Caco-2 (cell line): ENCODE data around the gene RPLP2. TPM values are rescaled to one million over a fixed set of nuclear protein-coding genes. Genes with fewer than 3 reads are reported as not detected.

Source experiments
- BruUV-seq: library from RNA; stranded (reverse); fragments of 400-500 nt; replicated peaks from 2 replicates; lab custom pipeline; 2021; lab: Mats Ljungman, UMichigan
- CTCF ChIA-PET: fragments of 300-600 bp; sonication (Branson Sonifier 250); formaldehyde crosslinking; loops from one replicate; lab custom pipeline; 2022; ENCODE audit warnings: antibody characterized with exemption; lab: Charles Lee
- POLR2A ChIA-PET: fragments of 300-600 bp; sonication (Branson Sonifier 250); formaldehyde crosslinking; loops from one replicate; lab custom pipeline; 2022; ENCODE audit warnings: antibody characterized with exemption; lab: Charles Lee
- DNase-seq, 2 experiments: peaks; one replicate each; pipeline versions ENCODE4 v3.0.0 to v3.0.0-alpha.2; 2020 to 2022
- H3K27me3 ChIP-seq: replicated peaks from 2 replicates; pipeline ENCODE4 v1.6.0; 2011; ENCODE audit warnings: low read length; ENCODE audit not compliant: control insufficient read depth, insufficient read depth
- H3K36me3 ChIP-seq: 2 replicates; pipeline ENCODE4 v1.5.1; 2011; ENCODE audit warnings: low read length; ENCODE audit not compliant: control insufficient read depth, insufficient read depth
- H3K4me1 ChIP-seq: fragments of 250-450 bp; sonication (Bioruptor Pico); 2 replicates; pipeline ENCODE4 v1.5.1; 2020; ENCODE audit warnings: mild to moderate bottlenecking
- H3K4me3 ChIP-seq: 2 replicates; pipeline ENCODE4 v1.5.1; 2011; ENCODE audit warnings: low read depth, mild to moderate bottlenecking, control low read depth, low read length
- H3K9me3 ChIP-seq: fragments of 250-450 bp; sonication (Bioruptor Pico); 2 replicates; pipeline ENCODE4 v1.5.1; 2020; ENCODE audit warnings: mild to moderate bottlenecking, moderate library complexity
- H3K27ac Mint-ChIP-seq: one replicate; pipeline ENCODE4 v1.8.0; 2022; ENCODE audit warnings: mixed read lengths; ENCODE audit not compliant: unreplicated experiment
- H3K27me3 Mint-ChIP-seq: one replicate; pipeline ENCODE4 v1.8.0; 2022; ENCODE audit warnings: mixed read lengths; ENCODE audit not compliant: insufficient read depth, unreplicated experiment
- H3K36me3 Mint-ChIP-seq: one replicate; pipeline ENCODE4 v1.8.0; 2022; ENCODE audit warnings: mild to moderate bottlenecking, mixed read lengths; ENCODE audit not compliant: insufficient read depth, unreplicated experiment
- H3K4me1 Mint-ChIP-seq: one replicate; pipeline ENCODE4 v1.8.0; 2022; ENCODE audit warnings: low read depth, mixed read lengths; ENCODE audit not compliant: unreplicated experiment
- H3K4me3 Mint-ChIP-seq: one replicate; pipeline ENCODE4 v1.8.0; 2022; ENCODE audit warnings: mild to moderate bottlenecking, moderate library complexity, mixed read lengths; ENCODE audit not compliant: unreplicated experiment
- H3K9me3 Mint-ChIP-seq: one replicate; pipeline ENCODE4 v1.8.0; 2022; ENCODE audit warnings: mixed read lengths; ENCODE audit not compliant: unreplicated experiment
- intact Hi-C: fragments of 100-400 bp; cut with micrococcal nuclease; formaldehyde crosslinking; loops from one replicate; pipeline ENCODE4 v1.10.0; 2022; ENCODE audit not compliant: unreplicated experiment
- total RNA-seq: library from RNA; stranded (reverse); gene quantifications from 2 replicates; pipeline ENCODE4 v1.2.3, GENCODE V29; 2022
- TF ChIP-seq, protein P1 (sequence below), 2 experiments: fragments of 200-600 bp in 1 of 2; IDR thresholded peaks; 1 replicate in 1 of 2; 2 replicates in 1 of 2; pipeline versions ENCODE4 v1.5.1 to v1.8.0; 2011 to 2022; ENCODE audit warnings: antibody characterized with exemption in 1 of 2, control low read depth in 1 of 2, inconsistent platforms in 1 of 2, low read depth in 1 of 2, low read length in 1 of 2, mild to moderate bottlenecking in 1 of 2, moderate library complexity in 1 of 2; ENCODE audit not compliant: insufficient read depth in 1 of 2, severe bottlenecking in 1 of 2, unreplicated experiment in 1 of 2

Gene RPLP2
- total RNA-seq, 1 experiment from 2014 or later, result 2,622 TPM

DNA sequence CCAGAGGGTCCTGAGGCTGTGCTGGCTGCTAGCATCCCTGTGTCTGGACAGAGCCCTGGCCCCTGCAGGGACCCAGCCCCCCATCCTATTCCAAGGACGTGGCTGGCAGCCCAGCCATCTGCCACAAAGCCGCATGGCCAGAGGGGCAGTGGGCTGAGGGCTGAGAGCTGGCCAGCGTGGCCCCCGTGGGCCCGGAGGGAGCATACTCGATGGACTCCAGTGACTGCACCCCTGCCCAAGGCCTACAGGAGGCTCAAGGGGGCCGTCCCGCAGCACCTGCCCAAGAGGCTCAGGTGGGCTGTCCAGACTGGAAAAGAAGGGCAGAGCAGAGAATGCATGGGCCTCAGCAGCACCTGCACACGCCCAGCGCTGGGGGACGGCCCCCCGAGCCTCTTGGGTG, 46.0 kb downstream of the RPLP2 start:
- no peak for DNase-seq
- H3K9me3 ChIP-seq, result no peaks in the 10 kb centered on the region
- POLR2A ChIA-PET, result no interaction called here
- BruUV-seq, result no TSS peak
- H3K9me3 Mint-ChIP-seq, result no peaks in the 10 kb centered on the region
- no peaks in the 10 kb centered on the region for H3K27me3 Mint-ChIP-seq
- CTCF ChIA-PET, result no interaction called here
- no peak overlapping the region for H3K4me3 Mint-ChIP-seq
- peaks cover 56% of the 10 kb centered on the region for H3K36me3 Mint-ChIP-seq
- no peaks in the 10 kb centered on the region for H3K4me1 Mint-ChIP-seq
- H3K36me3 ChIP-seq, result no peaks in the 10 kb centered on the region; the same call in 1 of the 2 replicates
- intact Hi-C loops, result no loop called here
- TF ChIP-seq, protein P1, sequence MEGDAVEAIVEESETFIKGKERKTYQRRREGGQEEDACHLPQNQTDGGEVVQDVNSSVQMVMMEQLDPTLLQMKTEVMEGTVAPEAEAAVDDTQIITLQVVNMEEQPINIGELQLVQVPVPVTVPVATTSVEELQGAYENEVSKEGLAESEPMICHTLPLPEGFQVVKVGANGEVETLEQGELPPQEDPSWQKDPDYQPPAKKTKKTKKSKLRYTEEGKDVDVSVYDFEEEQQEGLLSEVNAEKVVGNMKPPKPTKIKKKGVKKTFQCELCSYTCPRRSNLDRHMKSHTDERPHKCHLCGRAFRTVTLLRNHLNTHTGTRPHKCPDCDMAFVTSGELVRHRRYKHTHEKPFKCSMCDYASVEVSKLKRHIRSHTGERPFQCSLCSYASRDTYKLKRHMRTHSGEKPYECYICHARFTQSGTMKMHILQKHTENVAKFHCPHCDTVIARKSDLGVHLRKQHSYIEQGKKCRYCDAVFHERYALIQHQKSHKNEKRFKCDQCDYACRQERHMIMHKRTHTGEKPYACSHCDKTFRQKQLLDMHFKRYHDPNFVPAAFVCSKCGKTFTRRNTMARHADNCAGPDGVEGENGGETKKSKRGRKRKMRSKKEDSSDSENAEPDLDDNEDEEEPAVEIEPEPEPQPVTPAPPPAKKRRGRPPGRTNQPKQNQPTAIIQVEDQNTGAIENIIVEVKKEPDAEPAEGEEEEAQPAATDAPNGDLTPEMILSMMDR (IDR thresholded peaks at IDR 0.05; ENCODE audit: insufficient read depth in 1 of 2, low read depth in 1 of 2, low read length in 1 of 2, severe bottlenecking in 1 of 2, unreplicated experiment in 1 of 2), result no peak
- peaks cover 6% of the 10 kb centered on the region for H3K4me1 ChIP-seq
- H3K27ac Mint-ChIP-seq, result no peak overlapping the region
- no peaks in the 10 kb centered on the region for H3K27me3 ChIP-seq
- H3K4me3 ChIP-seq, result no peak overlapping the region

DNA sequence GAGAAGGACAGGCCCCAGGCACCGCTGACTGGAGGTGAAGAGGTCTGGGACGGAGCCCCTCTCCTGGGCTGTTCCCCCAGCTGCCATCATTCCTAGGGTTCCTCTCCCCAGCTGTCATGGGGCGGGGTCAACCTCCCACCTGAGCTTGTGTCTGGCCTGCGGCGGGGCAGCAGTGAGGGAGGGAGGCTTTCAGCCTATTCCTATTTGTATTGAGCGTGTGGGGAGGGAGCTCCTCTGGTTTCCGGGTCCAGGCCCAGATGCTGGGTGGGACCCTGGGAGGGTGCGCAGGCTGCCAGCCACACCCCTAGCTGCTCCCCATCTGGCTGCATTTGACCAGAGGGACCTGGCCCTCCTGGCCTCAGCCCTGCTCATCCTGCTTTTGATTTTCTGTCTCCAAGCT, 46.6 kb downstream of the RPLP2 start:
- intact Hi-C loops, result no loop called here
- peaks cover 58% of the 10 kb centered on the region for H3K36me3 Mint-ChIP-seq
- BruUV-seq, result no TSS peak

DNA sequence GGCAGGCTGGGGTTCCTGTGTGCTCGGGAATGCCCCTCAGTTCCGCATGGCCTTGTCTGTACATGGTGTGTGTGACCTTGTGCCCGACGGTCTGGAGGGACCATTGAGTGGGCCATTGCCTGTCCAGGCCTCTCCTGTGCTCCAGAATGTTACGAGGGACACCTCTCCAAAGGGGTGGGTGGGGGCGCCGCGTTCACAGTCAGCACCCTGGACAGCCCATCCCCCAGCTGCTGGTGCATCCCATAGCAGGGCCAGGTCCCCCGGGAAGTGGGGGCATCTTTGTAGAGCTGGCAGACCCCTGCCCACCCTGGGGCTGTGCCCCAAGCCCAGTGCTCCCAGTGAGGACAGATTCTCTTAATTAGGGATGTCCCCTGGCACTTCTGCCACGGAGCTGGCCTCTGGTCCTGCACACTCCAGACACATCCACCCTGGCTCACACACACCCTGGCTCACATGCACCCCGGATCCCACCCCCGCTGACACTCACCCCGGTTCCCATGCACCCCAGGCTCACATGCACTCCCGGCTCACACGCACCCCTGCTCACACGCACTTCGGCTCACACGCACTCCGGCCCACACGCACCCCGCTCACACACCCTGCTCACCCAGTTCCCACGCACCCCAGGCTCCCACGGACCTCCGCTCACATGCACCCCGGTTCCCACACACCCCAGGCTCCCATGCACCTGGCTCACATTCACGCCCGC, 48.4 kb downstream of the RPLP2 start:
- no peak overlapping the region for H3K4me3 ChIP-seq
- intact Hi-C loops, result no loop called here
- H3K4me1 ChIP-seq, result no peaks in the 10 kb centered on the region
- Mint-ChIP-seq H3K27me3 (no peaks in the 10 kb centered on the region), H3K4me3 (no peak overlapping the region), H3K9me3 (no peaks in the 10 kb centered on the region), H3K4me1 (no peaks in the 10 kb centered on the region), H3K36me3 (peaks cover 63% of the 10 kb centered on the region), H3K27ac (no peak overlapping the region)
- no peaks in the 10 kb centered on the region for H3K27me3 ChIP-seq
- H3K36me3 ChIP-seq, result no peaks in the 10 kb centered on the region; the same call in 1 of the 2 replicates
- H3K9me3 ChIP-seq, result no peaks in the 10 kb centered on the region
- DNase-seq, result no peak
- ChIA-PET CTCF (interaction anchor here (1.1 kb wide), 1 partner anchor 39 kb away, joined by 3 read pairs; no protein-coding TSS in a partner anchor), POLR2A (no interaction called here)
- TF ChIP-seq, protein P1 (IDR thresholded peaks at IDR 0.05; ENCODE audit: insufficient read depth in 1 of 2, low read depth in 1 of 2, low read length in 1 of 2, severe bottlenecking in 1 of 2, unreplicated experiment in 1 of 2), result no peak
- no TSS peak for BruUV-seq

More for the DNA sequence above, 46.6 kb downstream of the RPLP2 start:
- CTCF ChIA-PET, result interaction anchor here (0.6 kb wide), 1 partner anchor 8 kb away, joined by 3 read pairs; no protein-coding TSS in a partner anchor
- H3K4me3 ChIP-seq, result no peak overlapping the region
- DNase-seq, result no peak
- Mint-ChIP-seq H3K9me3 (no peaks in the 10 kb centered on the region), H3K27me3 (no peaks in the 10 kb centered on the region), H3K4me3 (no peak overlapping the region), H3K4me1 (no peaks in the 10 kb centered on the region), H3K27ac (no peak overlapping the region)
- TF ChIP-seq, protein P1 (IDR thresholded peaks at IDR 0.05; ENCODE audit: insufficient read depth in 1 of 2, low read depth in 1 of 2, low read length in 1 of 2, severe bottlenecking in 1 of 2, unreplicated experiment in 1 of 2), result no peak
- H3K27me3 ChIP-seq, result no peaks in the 10 kb centered on the region
- no peaks in the 10 kb centered on the region; the same call in 1 of the 2 replicates for H3K4me1 ChIP-seq
- H3K36me3 ChIP-seq, result no peaks in the 10 kb centered on the region; the same call in 1 of the 2 replicates
- POLR2A ChIA-PET, result no interaction called here
- no peaks in the 10 kb centered on the region for H3K9me3 ChIP-seq
